CD4-positive, alpha-beta T cell (primary cell): Measurements from ENCODE around the gene SCG3. TPM values are rescaled to one million over a fixed set of nuclear protein-coding genes. Genes with fewer than 3 reads are reported as not detected.

ENCODE experiments used
- ATAC-seq: fragments of 200-7000 bp; cut with Tn5 transposase; one replicate; pipeline ENCODE4 v1.10.0; 2022; ENCODE audit warnings: mild to moderate bottlenecking; ENCODE audit not compliant: poor library complexity
- CTCF ChIA-PET: fragments of 350-600 bp; sonication (Branson Sonifier 250); formaldehyde crosslinking; loops from one replicate; lab custom pipeline; 2021; ENCODE audit warnings: antibody characterized with exemption, inconsistent platforms; lab: Charles Lee
- POLR2A ChIA-PET: fragments of 350-600 bp; sonication (Branson Sonifier 250); formaldehyde crosslinking; loops from one replicate; lab custom pipeline; 2021; ENCODE audit warnings: antibody characterized with exemption, inconsistent platforms; lab: Charles Lee
- DNase-seq, 14 experiments: peaks; one replicate each; pipeline ENCODE4 v3.0.0-alpha.2; 2013 to 2020; ENCODE audit warnings: mixed read lengths in 2 of 14
- H3K27ac ChIP-seq, 2 donors: one replicate each; pipeline versions ENCODE4 v1.5.1 to v1.7.0; 2013; ENCODE audit warnings: low read length in 2 of 2, low read depth in 1 of 2, mild to moderate bottlenecking in 1 of 2
- H3K27me3 ChIP-seq, 2 experiments: 1 replicate in 1 of 2; 2 replicates in 1 of 2; pipeline versions ENCODE4 v1.6.1 to v1.7.0; 2013; ENCODE audit warnings: low read length in 2 of 2, control low read depth in 1 of 2, mild to moderate bottlenecking in 1 of 2, moderate library complexity in 1 of 2; ENCODE audit not compliant: insufficient read depth in 2 of 2, control insufficient read depth in 1 of 2
- H3K36me3 ChIP-seq: one replicate; pipeline ENCODE4 v1.6.1; 2013; ENCODE audit warnings: low read length, control low read depth; ENCODE audit not compliant: insufficient read depth
- H3K4me1 ChIP-seq: one replicate; pipeline ENCODE4 v1.6.1; 2013; ENCODE audit warnings: low read length, control low read depth; ENCODE audit not compliant: insufficient read depth
- H3K4me3 ChIP-seq: one replicate; pipeline ENCODE4 v1.5.1; 2013; ENCODE audit warnings: mild to moderate bottlenecking, low read length, moderate library complexity
- H3K9me3 ChIP-seq, 2 experiments: 1 replicate in 1 of 2; 2 replicates in 1 of 2; pipeline versions ENCODE4 v1.6.1 to v1.7.0; 2013; ENCODE audit warnings: low read length in 2 of 2, mild to moderate bottlenecking in 2 of 2, control low read depth in 1 of 2, moderate library complexity in 1 of 2; ENCODE audit not compliant: control insufficient read depth in 1 of 2, insufficient read depth in 1 of 2
- H3K27ac Mint-ChIP-seq: one replicate; pipeline ENCODE4 v1.8.0; 2020; ENCODE audit warnings: mixed read lengths
- H3K27me3 Mint-ChIP-seq: one replicate; pipeline ENCODE4 v1.8.0; 2021; ENCODE audit warnings: mixed read lengths
- H3K36me3 Mint-ChIP-seq: one replicate; pipeline ENCODE4 v1.8.0; 2021; ENCODE audit warnings: low read depth, mixed read lengths
- H3K4me1 Mint-ChIP-seq: one replicate; pipeline ENCODE4 v1.8.0; 2021; ENCODE audit warnings: low read depth, mixed read lengths
- H3K4me3 Mint-ChIP-seq: one replicate; pipeline ENCODE4 v1.8.0; 2020; ENCODE audit warnings: mild to moderate bottlenecking, mixed read lengths
- H3K9me3 Mint-ChIP-seq: one replicate; pipeline ENCODE4 v1.8.0; 2020; ENCODE audit warnings: mixed read lengths
- CTCF ChIP-seq: fragments of 200-600 bp; IDR thresholded peaks from one replicate; pipeline ENCODE4 v1.8.0; 2022; ENCODE audit warnings: antibody characterized with exemption, mild to moderate bottlenecking
- intact Hi-C, 2 experiments: fragments of 100-400 bp; cut with DNase I in 1 of 2; cut with micrococcal nuclease in 1 of 2; formaldehyde crosslinking; loops; one replicate each; pipeline versions ENCODE4 v1.15.1 to v1.9.0; 2023 to 2025; cut with DNase I, micrococcal nuclease
- total RNA-seq, 174 experiments: library from RNA in 2 of 174; stranded (reverse) in 2 of 174; gene quantifications; one replicate each; pipeline ENCODE4 v1.2.3 and lab custom pipeline; 2021 to 2026

Gene SCG3
- total RNA-seq, 2 experiments from 2014 or later = not detected

GRCh38 chr15:51687565-51687964 lies 6.3 kb downstream of the SCG3 start:
- no peaks in the 10 kb centered on the region for H3K9me3 ChIP-seq
- Mint-ChIP-seq H3K4me1 (peaks cover 6% of the 10 kb centered on the region), H3K4me3 (no peak overlapping the region), H3K9me3 (peaks cover 2% of the 10 kb centered on the region), H3K27ac (no peak overlapping the region), H3K36me3 (no peaks in the 10 kb centered on the region), H3K27me3 (peaks cover 47% of the 10 kb centered on the region)
- H3K4me3 ChIP-seq = no peak overlapping the region
- ChIA-PET POLR2A (interaction anchor here (1.1 kb wide), 1 partner anchor 49 kb away, joined by 3 read pairs; no protein-coding TSS in a partner anchor), CTCF (interaction anchor here (1.5 kb wide), 1 partner anchor 38 kb away, joined by 5 read pairs; no protein-coding TSS in a partner anchor)
- no peak for DNase-seq
- TF ChIP-seq CTCF = no peak
- no peaks in the 10 kb centered on the region for H3K36me3 ChIP-seq
- peaks cover 3 to 31% of the 10 kb centered on the region in 2 experiments for H3K27me3 ChIP-seq
- intact Hi-C loops = loop anchor here in 1 of 2 experiments (5.0 kb wide), 1 partner anchor 50 kb away; the partner anchor contains the start of gene LYSMD2
- no peak for ATAC-seq
- H3K4me1 ChIP-seq = no peaks in the 10 kb centered on the region
- H3K27ac ChIP-seq = no peak overlapping the region

GRCh38 chr15:51688863-51689262 lies 7.6 kb downstream of the SCG3 start:
- peak; percentile 49 for ATAC-seq
- H3K4me1 ChIP-seq = no peaks in the 10 kb centered on the region
- no peaks in the 10 kb centered on the region for H3K9me3 ChIP-seq
- Mint-ChIP-seq H3K9me3 (no peaks in the 10 kb centered on the region), H3K4me3 (no peak overlapping the region), H3K36me3 (no peaks in the 10 kb centered on the region), H3K27ac (no peak overlapping the region), H3K4me1 (peaks cover 6% of the 10 kb centered on the region), H3K27me3 (peaks cover 41% of the 10 kb centered on the region)
- TF ChIP-seq CTCF = peak; percentile 13
- ChIA-PET POLR2A (interaction anchor here (1.1 kb wide), 1 partner anchor 48 kb away, joined by 3 read pairs; no protein-coding TSS in a partner anchor), CTCF (interaction anchor here (0.6 to 1.5 kb wide), 4 partner anchors 39 to 88 kb away, joined by 3 to 5 read pairs (median 4); no protein-coding TSS in a partner anchor)
- no peak overlapping the region for H3K4me3 ChIP-seq
- intact Hi-C loops = loop anchor here in 1 of 2 experiments (5.0 kb wide), 1 partner anchor 48 kb away; the partner anchor contains the start of gene LYSMD2
- H3K27me3 ChIP-seq = peaks cover 8 to 18% of the 10 kb centered on the region in 2 experiments
- no peak overlapping the region for H3K27ac ChIP-seq
- H3K36me3 ChIP-seq = no peaks in the 10 kb centered on the region
- peak in 3 of 14 experiments; percentile 4 to 31 (median 26) for DNase-seq

GRCh38 chr15:51692154-51692553 lies 10.9 kb downstream of the SCG3 start:
- no peak overlapping the region for H3K27ac Mint-ChIP-seq
- peaks cover 0 to 8% of the 10 kb centered on the region in 2 experiments for H3K27me3 ChIP-seq
- H3K9me3 ChIP-seq = no peaks in the 10 kb centered on the region
- CTCF ChIA-PET = interaction anchor here (1.2 kb wide), 1 partner anchor 11 kb away, joined by 3 read pairs; no protein-coding TSS in a partner anchor
- no peak overlapping the region for H3K27ac ChIP-seq
- no peak overlapping the region for H3K4me3 Mint-ChIP-seq
- no peaks in the 10 kb centered on the region for H3K36me3 Mint-ChIP-seq
- TF ChIP-seq CTCF = no peak
- no peaks in the 10 kb centered on the region for H3K4me1 ChIP-seq
- H3K9me3 Mint-ChIP-seq = no peaks in the 10 kb centered on the region
- H3K4me3 ChIP-seq = no peak overlapping the region
- H3K27me3 Mint-ChIP-seq = peaks cover 19% of the 10 kb centered on the region
- H3K4me1 Mint-ChIP-seq = peaks cover 6% of the 10 kb centered on the region
- DNase-seq = peak in 1 of 14 experiments; percentile 2
- no peak for ATAC-seq
- intact Hi-C loops = no loop called here
- H3K36me3 ChIP-seq = no peaks in the 10 kb centered on the region
- POLR2A ChIA-PET = no interaction called here
